ENCODE data around the gene RBFOX2.

- TF ChIP-seq POLR2AphosphoS5 (IDR thresholded peaks at IDR 0.05; ENCODE audit: low read depth, low read length), result no peak
- TF ChIP-seq EP300 (IDR thresholded peaks at IDR 0.05; ENCODE audit: borderline replicate concordance in 1 of 2, low read depth in 2 of 2, low read length in 2 of 2), result no peak
- no peak for TF ChIP-seq SIN3A (conservative IDR thresholded peaks at IDR 0.05 in 1 of 2, IDR thresholded peaks at IDR 0.05 in 1 of 2; ENCODE audit: low read depth in 1 of 2, low read length in 2 of 2)
- no peak for TF ChIP-seq KDM1A (IDR thresholded peaks at IDR 0.05; ENCODE audit: borderline replicate concordance, low read length)
Observed at GRCh38 chr22:35769974-35770373, 258.6 kb downstream of the RBFOX2 start.

All from H1 (cell line).